A204.1 (cell line): ENCODE data around the gene KLHL20.
"Not testable (repeated sequence)": the region's sequence is repeated elsewhere in the genome, so short reads cannot be mapped to it uniquely, and the experiment has no call there.

Experiments
- FAIRE-seq: peaks from 2 replicates; lab custom pipeline; 2012; peaks lifted over from hg19 to GRCh38; lab: Jason Lieb, UNC

The KLHL20 gene

GRCh38 chr1:173753830-173754229 lies 39.0 kb downstream of the KLHL20 start:
- no peak for FAIRE-seq

DNA sequence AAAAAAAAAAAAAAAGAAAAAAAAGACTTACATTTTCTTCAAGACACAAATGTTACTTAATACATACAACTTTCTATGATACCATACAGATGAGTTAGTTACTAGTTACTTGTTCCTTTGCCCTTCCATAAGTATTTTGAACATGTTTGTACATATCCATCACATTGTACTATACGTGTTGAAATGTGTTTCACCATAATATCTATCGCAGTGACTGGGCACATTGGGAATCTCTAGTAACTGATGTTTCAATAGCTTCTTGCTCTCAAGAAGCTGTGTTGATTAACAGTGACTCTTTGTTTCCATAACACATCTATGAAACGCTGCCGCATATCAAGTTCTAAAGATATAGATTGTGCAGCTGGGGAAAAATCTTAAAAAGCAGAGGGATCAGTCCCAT lies 42.9 kb downstream of the KLHL20 start:
- FAIRE-seq = no peak

GRCh38 chr1:173758110-173758509 lies 43.3 kb downstream of the KLHL20 start:
- no peak for FAIRE-seq

DNA sequence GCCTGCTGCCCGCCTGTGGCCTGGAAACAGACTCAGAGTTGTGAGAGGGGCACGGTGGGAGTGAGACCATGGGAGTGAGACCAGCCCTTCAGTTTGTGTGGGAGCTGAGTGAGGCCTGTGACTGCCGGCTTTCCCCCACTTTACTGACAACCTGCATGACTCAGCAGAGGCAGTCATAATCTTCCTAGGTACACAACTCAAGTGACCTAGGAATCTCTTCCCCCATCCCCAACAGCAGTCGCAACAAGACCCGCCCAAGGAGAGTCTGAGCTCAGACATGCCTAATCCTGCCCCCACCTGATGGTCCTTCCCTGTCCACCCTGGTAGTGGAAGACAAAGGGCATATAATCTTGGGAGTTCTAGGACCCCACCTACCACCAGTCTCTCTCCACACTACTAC lies 44.2 kb downstream of the KLHL20 start:
- no peak for FAIRE-seq

GRCh38 chr1:173764331-173764730 lies 49.5 kb downstream of the KLHL20 start:
- not testable (repeated sequence) for FAIRE-seq

GRCh38 chr1:173768206-173768605 lies 53.4 kb downstream of the KLHL20 start:
- no peak for FAIRE-seq

GRCh38 chr1:173768827-173769226 lies 54.0 kb downstream of the KLHL20 start:
- no peak for FAIRE-seq

DNA sequence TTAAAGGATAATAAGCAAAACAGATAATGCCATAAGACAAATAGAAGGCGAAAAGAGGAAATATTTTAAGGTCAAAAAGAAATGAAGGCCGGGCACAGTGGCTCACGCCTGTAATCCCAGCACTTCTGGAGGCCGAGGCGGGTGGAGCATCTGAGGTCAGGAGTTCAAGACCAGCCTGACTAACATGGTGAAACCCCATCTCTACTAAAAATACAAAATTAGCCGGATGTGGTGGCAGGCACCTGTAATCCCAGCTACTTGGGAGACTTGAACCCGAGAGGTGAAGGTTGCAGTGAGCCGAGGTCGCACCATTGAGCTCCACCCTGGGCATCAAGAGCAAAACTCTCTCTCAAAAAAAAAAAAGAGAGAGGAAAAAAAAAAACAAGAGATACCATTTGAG lies 55.5 kb downstream of the KLHL20 start:
- FAIRE-seq = not testable (repeated sequence)

DNA sequence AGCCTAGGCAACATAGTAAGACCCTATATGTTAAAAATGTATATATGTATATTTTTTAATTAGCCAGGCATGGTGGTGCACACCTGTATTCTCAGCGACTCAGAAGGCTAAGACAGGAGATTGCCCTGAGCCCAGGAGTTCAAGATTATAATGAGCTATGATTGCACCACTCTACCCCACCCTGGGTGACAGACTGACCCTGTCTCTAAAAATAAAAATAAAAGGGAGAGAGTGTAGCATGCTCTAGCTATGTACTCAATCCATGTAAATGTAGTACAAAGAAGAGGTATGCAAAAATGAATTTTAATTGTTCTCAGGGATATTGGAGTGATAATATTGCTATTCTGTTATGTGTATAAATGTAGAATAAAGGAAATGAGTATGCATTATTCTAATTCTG lies 56.8 kb downstream of the KLHL20 start:
- FAIRE-seq = no peak

GRCh38 chr1:173775578-173776226 lies 60.9 kb downstream of the KLHL20 start:
- FAIRE-seq = no peak

DNA sequence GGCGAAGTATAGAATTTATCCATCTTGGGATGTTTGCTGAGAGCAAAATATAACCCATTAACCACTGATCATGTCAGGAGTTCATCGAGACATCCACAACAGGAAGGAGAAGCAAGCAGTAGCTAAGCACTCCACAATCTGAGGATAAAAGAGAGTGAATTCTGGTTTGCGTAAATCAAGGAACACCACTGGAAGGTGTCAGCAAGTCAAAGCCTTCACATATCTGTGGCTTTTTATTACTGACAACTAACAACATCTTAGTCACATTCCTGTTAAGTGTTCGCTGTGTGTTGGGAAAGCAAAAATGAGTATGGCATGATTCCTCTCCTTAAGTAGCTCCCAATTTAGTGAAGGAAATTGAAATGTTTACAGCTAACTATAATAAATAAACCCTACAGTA lies 65.2 kb downstream of the KLHL20 start:
- no peak for FAIRE-seq

DNA sequence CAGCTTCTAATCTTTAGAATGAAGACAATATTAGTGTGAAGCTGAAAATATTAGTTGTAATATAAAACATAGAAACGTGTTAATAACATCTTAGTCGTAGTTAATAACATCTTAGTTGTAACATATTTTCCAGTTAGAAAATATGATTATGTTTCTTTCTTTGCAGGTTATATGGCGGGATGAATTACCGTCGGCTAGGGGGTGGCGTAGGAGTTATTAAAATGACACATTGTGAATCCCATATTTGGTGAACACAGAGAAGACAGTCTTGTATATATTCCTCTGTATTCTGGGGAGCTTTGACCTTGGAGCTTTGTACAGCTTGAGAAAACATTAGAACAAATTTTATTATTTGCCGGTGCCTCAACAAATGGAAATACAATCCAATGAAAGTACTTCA lies 70.2 kb downstream of the KLHL20 start:
- FAIRE-seq = no peak

DNA sequence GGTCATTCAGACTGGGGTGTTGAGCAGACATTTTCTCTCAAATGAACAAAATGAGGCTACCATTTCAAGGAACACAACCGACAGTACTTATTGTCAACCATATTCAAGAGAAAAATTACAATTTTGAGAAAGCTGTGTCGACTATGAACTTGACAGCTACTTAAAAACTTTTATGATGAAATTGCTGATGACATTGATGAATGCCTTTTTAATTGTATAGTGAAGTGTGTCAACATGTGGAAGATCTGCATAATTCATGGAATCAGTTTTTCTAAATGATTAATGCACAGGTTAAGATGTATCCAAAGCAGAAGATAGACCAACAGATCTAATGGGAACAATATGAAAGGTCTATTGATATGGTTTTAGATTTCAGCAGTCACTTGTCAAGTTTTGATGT lies 75.1 kb downstream of the KLHL20 start:
- FAIRE-seq = no peak

DNA sequence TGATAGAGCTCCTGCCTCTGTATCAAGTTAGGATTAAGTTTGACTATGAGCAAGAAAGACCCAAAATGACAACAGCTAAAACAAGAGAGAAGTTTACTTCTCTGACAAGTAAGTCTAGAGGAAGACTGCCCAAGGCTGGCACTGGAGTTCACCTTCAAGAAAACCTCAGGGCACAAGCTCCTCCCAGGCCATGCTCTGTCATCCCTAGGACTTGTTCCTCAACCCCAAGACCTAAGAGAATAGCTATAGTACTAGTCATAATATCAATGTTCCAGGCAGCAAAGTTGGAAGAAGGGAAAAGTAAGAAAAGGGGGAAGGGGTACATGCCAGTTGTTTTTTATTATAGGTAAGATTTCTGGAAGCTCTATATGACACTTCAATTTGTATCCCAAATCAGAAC lies 83.3 kb downstream of the KLHL20 start:
- FAIRE-seq = no peak

DNA sequence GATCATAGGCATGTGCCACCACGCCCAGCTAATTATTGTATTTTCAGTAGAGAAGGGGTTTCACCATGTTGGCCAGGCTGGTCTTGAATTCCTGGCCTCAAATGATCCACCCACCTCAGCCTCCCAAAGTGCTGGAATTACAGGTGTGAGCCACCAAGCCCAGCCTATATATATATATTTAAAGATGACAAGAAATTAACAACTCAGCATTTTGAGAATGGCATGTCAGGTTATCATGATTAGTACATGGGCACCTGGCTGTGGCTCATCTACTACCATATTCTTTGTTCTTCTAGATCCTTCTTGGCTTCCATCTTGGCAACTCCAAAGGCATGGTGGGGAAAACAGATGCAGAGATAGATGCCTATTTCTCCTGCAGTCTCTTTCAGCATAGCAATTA lies 85.2 kb downstream of the KLHL20 start:
- not testable (repeated sequence) for FAIRE-seq

- no peak for FAIRE-seq
Measured at GRCh38 chr1:173802961-173803360, 88.2 kb downstream of the KLHL20 start.

GRCh38 chr1:173813654-173814053 lies 98.9 kb downstream of the KLHL20 start:
- not testable (repeated sequence) for FAIRE-seq

- no peak for FAIRE-seq
Measured at GRCh38 chr1:173818459-173818858, 103.7 kb downstream of the KLHL20 start.

- FAIRE-seq = no peak
Measured at GRCh38 chr1:173821680-173822079, 106.9 kb downstream of the KLHL20 start.

- FAIRE-seq = no peak
Measured at GRCh38 chr1:173823781-173824314, 109.1 kb downstream of the KLHL20 start.

DNA sequence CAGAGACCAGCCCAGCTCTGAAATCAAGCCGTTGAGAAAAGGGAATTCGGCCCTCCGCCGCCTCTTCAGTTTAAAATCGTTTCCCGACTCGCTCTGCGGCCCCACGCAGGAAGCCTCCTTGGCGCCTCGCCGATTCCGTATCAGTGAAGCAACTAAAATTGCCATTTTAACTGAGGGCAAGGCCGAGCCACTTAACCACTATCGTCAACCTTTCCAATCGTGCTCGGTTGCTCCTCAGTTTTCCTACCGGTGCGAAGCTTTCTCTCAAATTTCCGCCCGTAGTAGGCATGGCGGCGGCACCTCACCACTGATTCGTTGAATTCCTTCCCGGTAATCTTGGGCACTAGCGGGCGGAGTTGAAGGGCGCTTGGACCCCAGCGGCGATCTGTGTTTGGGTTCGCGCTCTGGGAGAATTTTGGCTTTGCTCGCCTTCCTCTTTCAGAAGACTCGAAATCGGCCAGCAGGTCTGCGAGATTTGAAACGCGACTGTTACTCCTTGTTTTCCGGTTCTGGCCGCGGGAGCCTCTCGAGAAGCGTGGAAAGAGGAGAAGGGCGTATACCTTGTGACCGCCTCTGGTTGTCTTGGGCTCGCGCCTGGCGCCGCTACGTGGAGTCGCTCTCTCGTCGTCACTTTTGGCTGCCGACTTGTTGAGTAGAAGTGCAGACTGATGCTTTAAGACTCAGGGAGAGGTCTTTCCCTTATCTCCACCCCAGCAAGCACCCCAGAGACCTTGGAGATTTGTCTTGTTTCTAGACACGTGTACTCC lies 109.7 kb downstream of the KLHL20 start, which contains the start of the genes CENPL and DARS2:
Gene CENPL, minus strand, starts transcription at position 569 of the 767 bp plus-strand sequence. CDS start 13,584 bp downstream, outside the sequence.
Gene DARS2, plus strand, starts transcription at position 359 of the 767 bp plus-strand sequence. CDS start 557 bp downstream, outside the sequence.
- peak; percentile 98 for FAIRE-seq

- no peak for FAIRE-seq
Measured at GRCh38 chr1:173827611-173828010, 112.8 kb downstream of the KLHL20 start.

GRCh38 chr1:173832748-173833147 lies 118.0 kb downstream of the KLHL20 start:
- no peak for FAIRE-seq
